Smooth muscle cell (in vitro differentiated cells): ENCODE measurements around the gene NFE2. TPM values are rescaled to one million over a fixed set of nuclear protein-coding genes. Genes with fewer than 3 reads are reported as not detected.
A peak's percentile ranks its signal among the peaks of the same experiment; 100 is the strongest.

ENCODE experiments used
- DNase-seq: peaks from one replicate; lab custom pipeline; 2025; ENCODE audit not compliant: unreplicated experiment; lab: John Stamatoyannopoulos, UW
- H2AFZ ChIP-seq: fragments of 200-600 bp; sonication (generic); 2 replicates; pipeline ENCODE4 v1.6.0; 2016; ENCODE audit warnings: antibody characterized with exemption, low read depth, mild to moderate bottlenecking
- H3F3A ChIP-seq: fragments of 200-600 bp; sonication (generic); 2 replicates; pipeline ENCODE4 v1.6.0; 2017; ENCODE audit warnings: antibody characterized with exemption, low read depth
- H3K27ac ChIP-seq: fragments of 200-600 bp; sonication (generic); 2 replicates; pipeline ENCODE4 v1.5.1; 2016; ENCODE audit warnings: low read depth, mild to moderate bottlenecking
- H3K27me3 ChIP-seq: fragments of 200-600 bp; sonication (generic); 2 replicates; pipeline ENCODE4 v1.6.1; 2016; ENCODE audit warnings: low read depth, mild to moderate bottlenecking
- H3K36me3 ChIP-seq: fragments of 200-600 bp; sonication (generic); 2 replicates; pipeline ENCODE4 v1.5.1; 2016; ENCODE audit warnings: low read depth
- H3K4me1 ChIP-seq: fragments of 200-600 bp; sonication (generic); 2 replicates; pipeline ENCODE4 v1.5.1; 2016; ENCODE audit warnings: low read depth
- H3K4me2 ChIP-seq: fragments of 200-600 bp; sonication (generic); 2 replicates; pipeline ENCODE4 v1.6.0; 2016; ENCODE audit warnings: mild to moderate bottlenecking
- H3K4me3 ChIP-seq: fragments of 200-600 bp; sonication (generic); 2 replicates; pipeline ENCODE4 v1.5.1; 2016; ENCODE audit warnings: mild to moderate bottlenecking
- H3K79me2 ChIP-seq: fragments of 200-600 bp; sonication (generic); 2 replicates; pipeline ENCODE4 v1.6.0; 2016; ENCODE audit warnings: low read depth, mild to moderate bottlenecking
- H3K9ac ChIP-seq: fragments of 200-600 bp; sonication (generic); 2 replicates; pipeline ENCODE4 v1.6.0; 2016; ENCODE audit warnings: low read depth
- H3K9me3 ChIP-seq: fragments of 200-600 bp; sonication (generic); replicated peaks from 2 replicates; pipeline ENCODE4 v1.5.1; 2016; ENCODE audit warnings: low read depth
- H4K20me1 ChIP-seq: fragments of 200-600 bp; sonication (generic); 2 replicates; pipeline ENCODE4 v1.6.0; 2016; ENCODE audit warnings: low read depth
- WGBS: methylation state at CpG from one replicate; pipeline ENCODE4 v1.1.7; 2016; ENCODE audit warnings: low lambda C conversion rate; 5-methylcytosine and 5-hydroxymethylcytosine counted together
- polyA plus RNA-seq: library from polyadenylated mRNA; unstranded; fragments of >200 nt; fragmentation: Nextera tagmentation; extraction: Ambion mirVana; gene quantifications from 2 replicates; pipeline ENCODE4 v1.2.1, GENCODE V29; 2016
- total RNA-seq: library from RNA; depleted of rRNA; stranded (reverse); fragments of >200 nt; gene quantifications from 2 replicates; pipeline ENCODE4 v1.2.3, GENCODE V29; 2014
- TF ChIP-seq, protein P1 (sequence below): fragments of 200-600 bp; sonication (generic); IDR thresholded peaks from 2 replicates; pipeline ENCODE4 v1.5.1; 2017; ENCODE audit warnings: borderline replicate concordance, mild to moderate bottlenecking, antibody characterized with exemption; ENCODE audit not compliant: insufficient read depth, poor library complexity, severe bottlenecking

NFE2 gene
- total and polyA plus RNA-seq, 2 experiments from 2014 or later: 0.13 to 0.24 TPM

DNA sequence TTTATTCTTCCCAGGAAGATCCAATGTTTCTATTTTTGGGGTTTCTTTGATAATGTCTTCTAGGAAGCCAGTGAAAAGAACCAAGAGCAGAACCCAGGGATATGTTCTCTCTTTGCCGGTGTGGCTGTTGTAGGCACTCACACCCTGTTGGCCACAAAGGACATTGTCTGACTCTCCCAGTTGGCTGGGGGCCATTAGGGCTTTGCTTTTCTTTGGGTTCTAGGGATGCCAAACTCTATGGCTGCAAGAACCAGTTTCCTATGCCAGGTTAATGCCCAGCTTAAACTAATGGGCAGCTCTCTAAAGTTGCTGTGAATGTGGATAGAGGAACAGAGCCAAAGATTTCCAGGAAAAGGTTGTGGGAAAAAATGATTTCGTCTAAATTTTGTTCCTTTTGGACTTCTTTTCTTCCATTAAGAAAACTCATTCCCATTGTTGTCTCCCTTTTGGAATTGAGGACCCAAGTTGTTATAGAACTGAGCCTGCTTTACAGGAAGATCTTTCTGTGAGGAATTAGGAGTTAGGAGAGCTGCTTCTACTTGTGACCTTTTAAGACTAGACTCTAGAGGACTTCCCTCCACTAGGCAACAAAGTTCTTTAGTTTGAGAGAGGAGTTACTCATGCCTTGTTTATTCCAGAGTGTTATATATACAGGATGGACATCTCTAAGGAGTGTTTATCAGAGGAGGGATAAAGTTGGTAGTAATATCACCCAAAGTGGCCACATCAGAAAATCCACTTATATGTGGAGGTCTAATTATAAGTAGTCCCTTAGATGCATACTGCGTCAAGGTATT lies 37.2 kb upstream of the NFE2 start:
- peaks cover 14% of the 10 kb centered on the region for H3F3A ChIP-seq
- H3K9ac ChIP-seq: no peak overlapping the region
- no peak overlapping the region for H3K4me3 ChIP-seq
- TF ChIP-seq, protein P1, sequence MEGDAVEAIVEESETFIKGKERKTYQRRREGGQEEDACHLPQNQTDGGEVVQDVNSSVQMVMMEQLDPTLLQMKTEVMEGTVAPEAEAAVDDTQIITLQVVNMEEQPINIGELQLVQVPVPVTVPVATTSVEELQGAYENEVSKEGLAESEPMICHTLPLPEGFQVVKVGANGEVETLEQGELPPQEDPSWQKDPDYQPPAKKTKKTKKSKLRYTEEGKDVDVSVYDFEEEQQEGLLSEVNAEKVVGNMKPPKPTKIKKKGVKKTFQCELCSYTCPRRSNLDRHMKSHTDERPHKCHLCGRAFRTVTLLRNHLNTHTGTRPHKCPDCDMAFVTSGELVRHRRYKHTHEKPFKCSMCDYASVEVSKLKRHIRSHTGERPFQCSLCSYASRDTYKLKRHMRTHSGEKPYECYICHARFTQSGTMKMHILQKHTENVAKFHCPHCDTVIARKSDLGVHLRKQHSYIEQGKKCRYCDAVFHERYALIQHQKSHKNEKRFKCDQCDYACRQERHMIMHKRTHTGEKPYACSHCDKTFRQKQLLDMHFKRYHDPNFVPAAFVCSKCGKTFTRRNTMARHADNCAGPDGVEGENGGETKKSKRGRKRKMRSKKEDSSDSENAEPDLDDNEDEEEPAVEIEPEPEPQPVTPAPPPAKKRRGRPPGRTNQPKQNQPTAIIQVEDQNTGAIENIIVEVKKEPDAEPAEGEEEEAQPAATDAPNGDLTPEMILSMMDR: no peak
- no peak overlapping the region for H3K4me2 ChIP-seq
- H3K27ac ChIP-seq: peak overlapping the region; percentile 39
- no peaks in the 10 kb centered on the region for H3K36me3 ChIP-seq
- H3K9me3 ChIP-seq: no peaks in the 10 kb centered on the region
- no peak for DNase-seq
- peaks cover 60% of the 10 kb centered on the region for H3K79me2 ChIP-seq
- H2AFZ ChIP-seq: no peak overlapping the region
- H3K4me1 ChIP-seq: peaks cover 46% of the 10 kb centered on the region
- H4K20me1 ChIP-seq: peaks cover 94% of the 10 kb centered on the region
- 83% methylated on average over 3 of the region's 3 CpGs for WGBS
- no peaks in the 10 kb centered on the region for H3K27me3 ChIP-seq

DNA sequence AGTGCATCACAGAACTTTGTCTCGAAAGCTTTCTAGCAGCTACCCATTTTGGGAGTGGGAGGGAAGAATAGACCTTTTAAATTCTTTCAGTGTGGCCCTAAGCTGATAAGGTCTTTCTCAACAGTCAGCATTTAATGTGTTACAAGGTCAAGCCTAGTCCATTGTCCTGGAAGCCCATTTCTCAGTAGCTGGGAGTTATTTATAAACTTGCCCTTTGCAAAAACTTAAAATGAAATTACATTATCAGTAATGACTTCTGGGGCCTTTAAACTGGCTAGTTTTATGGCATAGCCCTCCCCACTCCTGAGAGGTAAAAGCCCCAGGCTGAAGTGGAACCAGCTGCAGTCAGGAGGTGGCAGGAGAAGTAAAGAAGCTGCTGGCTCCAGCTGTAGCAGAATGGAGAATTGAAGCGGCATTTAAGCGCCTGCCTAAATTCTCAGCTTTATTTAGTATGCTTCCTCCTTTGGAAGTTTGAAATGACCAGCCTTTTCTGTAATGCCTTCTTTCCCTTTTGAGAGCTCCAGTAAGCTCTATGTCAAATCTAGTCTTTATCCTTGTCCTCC lies 36.5 kb upstream of the NFE2 start:
- Histone ChIP-seq H3K27ac (peak overlapping the region; percentile 39), H3K4me1 (peaks cover 45% of the 10 kb centered on the region), H3K9me3 (no peaks in the 10 kb centered on the region), H3K4me2 (no peak overlapping the region), H3K36me3 (no peaks in the 10 kb centered on the region), H3K27me3 (no peaks in the 10 kb centered on the region), H3K9ac (no peak overlapping the region), H3K79me2 (peaks cover 67% of the 10 kb centered on the region), H4K20me1 (peaks cover 98% of the 10 kb centered on the region), H3F3A (peaks cover 14% of the 10 kb centered on the region), H2AFZ (no peak overlapping the region), H3K4me3 (no peak overlapping the region)
- WGBS: 69% methylated on average over 3 of the region's 3 CpGs
- TF ChIP-seq, protein P1: no peak
- no peak for DNase-seq

DNA sequence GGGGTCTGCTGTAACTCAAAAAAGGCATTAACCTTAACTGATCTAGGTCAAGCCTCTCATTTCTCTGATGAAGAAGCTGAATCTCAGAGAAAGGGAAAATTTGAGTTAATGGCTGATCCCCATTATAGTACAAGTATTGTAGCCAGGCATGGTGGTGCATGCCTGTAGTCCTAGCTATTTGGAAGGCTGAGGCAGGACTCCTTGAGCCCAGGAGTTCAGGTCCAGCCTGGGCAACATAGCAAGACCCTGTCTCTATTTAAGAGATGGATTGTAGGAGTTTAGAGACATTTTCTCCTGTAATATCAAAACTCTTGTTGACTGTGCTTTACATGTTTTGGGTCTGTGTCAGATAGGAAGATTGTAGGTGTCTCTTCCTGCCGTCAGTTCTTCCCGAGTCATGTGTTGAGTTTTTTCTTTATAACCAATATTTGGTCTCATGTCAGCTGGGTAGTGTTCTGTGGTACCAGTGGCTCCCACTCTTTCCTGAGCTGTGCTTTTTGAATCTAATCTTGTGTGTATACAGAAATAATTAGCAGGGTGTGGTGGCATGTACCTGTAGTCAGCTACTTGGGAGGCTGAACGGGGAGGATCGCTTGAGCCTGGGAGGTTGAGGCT lies 32.7 kb upstream of the NFE2 start:
- peaks cover 9% of the 10 kb centered on the region for H3F3A ChIP-seq
- H3K79me2 ChIP-seq: peaks cover 78% of the 10 kb centered on the region
- H3K9me3 ChIP-seq: no peaks in the 10 kb centered on the region
- no peaks in the 10 kb centered on the region for H3K36me3 ChIP-seq
- peaks cover 22% of the 10 kb centered on the region for H3K4me1 ChIP-seq
- TF ChIP-seq, protein P1: no peak
- H3K27me3 ChIP-seq: no peaks in the 10 kb centered on the region
- no peak overlapping the region for H3K4me3 ChIP-seq
- no peak for DNase-seq
- H4K20me1 ChIP-seq: peaks cover 89% of the 10 kb centered on the region
- WGBS: 96% methylated on average over 4 of the region's 4 CpGs
- H3K27ac ChIP-seq: no peak overlapping the region
- no peak overlapping the region for H3K4me2 ChIP-seq
- no peak overlapping the region for H3K9ac ChIP-seq
- no peak overlapping the region for H2AFZ ChIP-seq
